NCI-H187 treated with DMSO at 0.1 percent for 48 hours (cell line): ENCODE data around the gene DERL2.
"Not testable (repeated sequence)": the region's sequence is repeated elsewhere in the genome, so short reads cannot be mapped to it uniquely, and the experiment has no call there.

Experiments used
- DNase-seq: peaks from one replicate; lab custom pipeline; 2025; lab: John Stamatoyannopoulos, UW

Gene DERL2

GRCh38 chr17:5437721-5438317 is 48.2 kb downstream of the DERL2 start:
- no peak for DNase-seq

- DNase-seq = not testable (repeated sequence)
Observed at GRCh38 chr17:5435781-5436315, 50.1 kb downstream of the DERL2 start.

- DNase-seq = no peak
Observed at GRCh38 chr17:5434984-5435383, 51.0 kb downstream of the DERL2 start.

- no peak for DNase-seq
Observed at GRCh38 chr17:5431949-5432556, 53.9 kb downstream of the DERL2 start.

GRCh38 chr17:5431234-5431633 is 54.7 kb downstream of the DERL2 start:
- DNase-seq = not testable (repeated sequence)

GRCh38 chr17:5430413-5430999 is 55.5 kb downstream of the DERL2 start:
- no peak for DNase-seq

GRCh38 chr17:5429191-5429887 is 56.6 kb downstream of the DERL2 start:
- DNase-seq = no peak

GRCh38 chr17:5425826-5426225 is 60.2 kb downstream of the DERL2 start:
- DNase-seq = no peak

- DNase-seq = no peak
Observed at GRCh38 chr17:5424909-5425308, 61.1 kb downstream of the DERL2 start.

GRCh38 chr17:5422505-5422904 is 63.5 kb downstream of the DERL2 start:
- DNase-seq = no peak
